Measurements from ENCODE around the gene NHLH1. TPM values are rescaled to one million over a fixed set of nuclear protein-coding genes. Genes with fewer than 3 reads are reported as not detected.

Gene NHLH1
- total RNA-seq, 4 donors from 2014 or later: not detected

DNA sequence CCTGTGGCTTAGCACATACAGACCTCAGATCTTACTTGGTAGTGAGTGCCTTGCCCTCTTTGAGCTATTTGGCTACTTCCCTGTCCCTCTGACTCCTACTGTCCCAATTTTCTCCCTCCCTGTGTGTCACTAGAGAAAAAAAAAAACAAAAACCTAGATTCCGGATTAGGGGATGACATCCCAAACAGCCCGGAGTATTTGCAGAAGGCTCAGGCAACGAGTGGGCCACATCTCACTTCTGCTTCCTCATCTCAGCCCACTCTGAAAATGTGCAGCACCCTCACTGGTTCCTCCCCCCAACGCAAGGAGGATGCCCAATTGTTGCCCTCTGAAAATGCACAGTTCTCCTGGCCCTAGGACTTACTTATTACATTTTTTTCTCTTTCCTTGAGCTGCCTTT is 4.9 kb downstream of the NHLH1 start:
- H3K4me3 ChIP-seq: no peak overlapping the region
- no peaks in the 10 kb centered on the region for H3K36me3 ChIP-seq
- no peaks in the 10 kb centered on the region for H3K27me3 ChIP-seq
- DNase-seq (ENCODE audit: low spot score in 2 of 2): no peak
- peaks cover 0 to 29% (median 20%) of the 10 kb centered on the region in 4 donors for H3K4me1 ChIP-seq
- TF ChIP-seq EP300 (IDR thresholded peaks at IDR 0.05) (no peak), CTCF (IDR thresholded peaks at IDR 0.05) (no peak), POLR2A (IDR thresholded peaks at IDR 0.05) (no peak)
- no peak overlapping the region for H3K27ac ChIP-seq
- H3K9me3 ChIP-seq: no peaks in the 10 kb centered on the region
- 76 to 78% methylated on average over 4 of the region's 4 CpGs for WGBS, 2 donors

GRCh38 chr1:160373696-160374095 is 6.8 kb downstream of the NHLH1 start:
- TF ChIP-seq CTCF (IDR thresholded peaks at IDR 0.05): no peak
- TF ChIP-seq EP300 (IDR thresholded peaks at IDR 0.05): no peak
- no peak for TF ChIP-seq POLR2A (IDR thresholded peaks at IDR 0.05)

GRCh38 chr1:160374306-160375110 is 7.6 kb downstream of the NHLH1 start:
- TF ChIP-seq EP300 (IDR thresholded peaks at IDR 0.05) (no peak), CTCF (IDR thresholded peaks at IDR 0.05) (no peak), POLR2A (IDR thresholded peaks at IDR 0.05) (no peak)
- 19 to 30% methylated on average over 6 of the region's 6 CpGs for WGBS, 2 donors
- H3K9me3 ChIP-seq: no peaks in the 10 kb centered on the region
- DNase-seq (ENCODE audit: low spot score in 2 of 2): no peak
- no peaks in the 10 kb centered on the region for H3K36me3 ChIP-seq
- no peak overlapping the region for H3K4me3 ChIP-seq
- peak overlapping the region; percentile 62 to 90 (median 74) for H3K27ac ChIP-seq
- no peaks in the 10 kb centered on the region for H3K27me3 ChIP-seq
- peaks cover 0 to 29% (median 20%) of the 10 kb centered on the region in 4 donors for H3K4me1 ChIP-seq

More at GRCh38 chr1:160373696-160374095, 6.8 kb downstream of the NHLH1 start:
- Histone ChIP-seq H3K36me3 (no peaks in the 10 kb centered on the region), H3K27ac (peak overlapping the region in 2 of 4 donors; percentile 78 to 90), H3K4me1 (peaks cover 0 to 29% (median 20%) of the 10 kb centered on the region in 4 donors), H3K27me3 (no peaks in the 10 kb centered on the region), H3K4me3 (no peak overlapping the region), H3K9me3 (no peaks in the 10 kb centered on the region)
- 78 to 80% methylated on average over 4 of the region's 4 CpGs for WGBS, 2 donors
- no peak for DNase-seq (ENCODE audit: low spot score in 2 of 2)

DNA sequence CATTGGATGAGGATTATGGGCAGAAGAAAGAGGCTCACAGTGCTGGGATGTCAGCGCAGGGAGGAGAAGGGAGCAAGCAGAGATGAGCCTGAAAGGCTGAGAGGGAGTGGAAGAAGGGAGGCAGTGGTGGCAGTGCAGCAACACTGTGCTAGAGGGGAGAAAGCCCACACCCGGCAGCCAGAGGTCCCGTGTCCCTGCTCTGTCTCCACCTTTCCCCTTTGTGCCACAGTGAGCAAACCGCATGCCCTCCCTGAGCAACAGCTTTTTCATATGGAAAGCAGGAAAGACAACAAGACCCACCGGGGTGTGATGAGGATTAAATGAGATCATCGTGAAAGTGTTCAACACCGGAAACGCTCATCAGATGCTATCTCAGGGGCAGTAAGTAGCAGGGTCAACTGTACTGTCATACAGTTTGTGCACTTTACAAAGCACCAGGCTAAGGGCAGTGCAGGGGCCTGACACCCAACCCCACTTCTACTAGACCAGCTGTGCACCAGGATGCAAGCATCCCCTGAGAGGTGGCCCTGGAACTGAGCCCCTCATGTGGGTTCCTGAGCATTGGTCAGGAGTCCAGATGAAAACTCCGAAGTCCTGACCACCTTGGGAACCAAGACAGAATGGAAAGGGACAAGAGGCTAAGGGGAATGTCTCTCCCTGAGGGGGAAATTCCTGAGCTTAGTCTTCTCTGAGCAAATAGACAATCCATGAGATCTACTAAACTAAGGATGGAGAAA is 9.1 kb downstream of the NHLH1 start:
- no peaks in the 10 kb centered on the region for H3K27me3 ChIP-seq
- no peak overlapping the region for H3K4me3 ChIP-seq
- H3K9me3 ChIP-seq: no peaks in the 10 kb centered on the region
- DNase-seq (ENCODE audit: low spot score in 2 of 2): no peak
- 10% methylated on average over 9 of the region's 9 CpGs for WGBS, 2 donors
- H3K4me1 ChIP-seq: peaks cover 0 to 29% (median 20%) of the 10 kb centered on the region in 4 donors
- H3K27ac ChIP-seq: peak overlapping the region; percentile 62 to 90 (median 80)
- no peaks in the 10 kb centered on the region for H3K36me3 ChIP-seq
- TF ChIP-seq EP300 (IDR thresholded peaks at IDR 0.05): peak in 1 of 2 donors; percentile 3
- TF ChIP-seq CTCF (IDR thresholded peaks at IDR 0.05): no peak
- no peak for TF ChIP-seq POLR2A (IDR thresholded peaks at IDR 0.05)
